NCI-H226 (cell line): ENCODE results near the gene SCN8A.
"Not testable (repeated sequence)": the region's sequence is repeated elsewhere in the genome, so short reads cannot be mapped to it uniquely, and the experiment has no call there.

Source experiments
- DNase-seq: peaks from one replicate; pipeline ENCODE4 v3.0.0-alpha.2; 2015

SCN8A gene

DNA sequence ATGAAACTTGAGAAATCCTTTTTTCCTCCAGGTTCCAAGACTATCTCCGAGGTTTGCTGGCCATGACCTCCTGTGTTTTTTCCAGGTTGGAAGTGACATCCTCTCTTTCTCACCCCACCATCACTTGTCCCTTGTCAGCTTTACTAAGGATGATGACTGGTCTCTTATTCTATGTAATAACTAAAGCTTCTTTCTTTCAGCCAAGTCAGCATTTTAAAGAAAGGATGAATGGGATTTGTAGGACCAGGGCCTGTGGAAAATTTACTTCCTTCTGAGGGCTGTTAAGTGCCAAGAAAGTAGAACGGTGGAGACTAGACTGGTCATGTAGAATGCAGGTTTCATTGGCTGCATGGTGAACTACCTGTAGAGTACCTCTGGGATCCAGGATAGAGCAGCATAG lies 183.9 kb downstream of the SCN8A start:
- no peak for DNase-seq

DNA sequence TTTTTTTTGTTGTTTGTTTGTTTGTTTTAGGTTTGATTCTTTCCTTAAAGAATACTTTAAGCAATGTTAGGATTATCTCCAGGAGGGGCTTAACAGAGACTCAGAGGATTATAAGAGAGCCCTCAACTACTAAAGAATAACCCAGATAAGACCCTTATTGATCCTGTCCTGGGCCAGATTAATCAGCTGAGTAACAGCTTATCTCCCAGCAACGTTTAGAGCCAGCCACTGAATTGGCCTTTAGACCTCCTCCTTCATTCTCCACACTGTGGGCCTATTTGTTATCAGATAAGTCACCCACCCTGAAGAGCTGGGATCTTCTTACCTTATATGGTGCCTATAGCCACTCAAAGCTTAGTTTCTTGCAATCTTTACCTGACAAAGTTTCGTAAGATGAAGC lies 186.4 kb downstream of the SCN8A start:
- no peak for DNase-seq

DNA sequence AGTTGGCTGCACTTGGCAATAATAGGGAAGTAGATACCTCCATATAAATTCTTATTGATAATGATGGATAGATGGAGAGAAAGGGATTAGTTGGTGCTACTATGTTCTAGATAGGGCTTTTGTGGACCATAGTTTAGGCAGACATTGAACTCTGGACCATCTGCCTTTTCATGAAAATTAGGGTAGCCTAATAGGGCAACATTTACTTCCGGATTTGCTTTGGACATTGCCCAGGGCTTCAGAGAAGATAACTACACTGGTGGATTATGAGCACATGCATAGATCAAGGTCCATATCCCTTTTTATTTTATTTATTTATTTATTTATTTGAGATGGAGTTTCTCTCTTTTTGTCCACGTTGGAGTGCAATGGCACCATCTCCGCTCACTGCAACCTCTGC lies 186.9 kb downstream of the SCN8A start:
- DNase-seq, result no peak

DNA sequence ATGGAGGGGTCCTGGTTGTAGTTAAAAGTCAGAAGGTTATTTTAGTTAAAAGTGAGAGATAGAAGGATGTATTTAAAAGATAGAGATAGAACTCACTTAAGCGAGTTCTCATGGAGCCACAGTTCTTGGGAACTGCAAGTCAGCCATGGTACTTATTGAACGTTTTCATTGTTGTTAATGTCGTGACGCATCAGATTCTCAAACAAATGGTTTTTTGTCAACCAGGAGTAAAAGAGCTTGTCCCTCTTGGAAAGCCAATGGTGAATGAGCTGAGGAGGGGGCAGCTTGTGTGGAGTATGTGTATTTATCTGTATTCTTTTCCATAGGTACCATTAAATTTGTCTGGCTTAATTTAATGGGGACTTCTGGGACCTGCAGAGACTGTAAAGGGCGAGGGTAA lies 188.8 kb downstream of the SCN8A start:
- no peak for DNase-seq

DNA sequence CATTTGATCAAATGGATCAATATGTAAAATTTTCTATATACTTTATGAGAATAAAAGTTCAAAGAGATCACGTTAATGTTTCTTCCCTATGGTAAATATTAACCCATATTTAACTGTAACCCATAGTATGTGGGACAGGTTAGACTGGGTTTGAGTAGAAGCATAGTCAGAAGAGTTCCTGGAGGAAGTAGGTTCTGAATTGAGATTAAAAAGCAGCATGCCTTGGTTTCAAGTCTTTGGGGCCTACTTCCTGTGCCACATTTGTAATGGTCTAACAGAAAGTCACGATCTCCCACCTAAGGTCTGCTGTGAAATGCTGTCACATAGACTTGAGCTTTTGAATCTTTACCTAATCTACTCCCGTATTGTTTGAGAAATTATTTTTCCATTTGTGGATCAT lies 193.7 kb downstream of the SCN8A start:
- DNase-seq, result no peak

DNA sequence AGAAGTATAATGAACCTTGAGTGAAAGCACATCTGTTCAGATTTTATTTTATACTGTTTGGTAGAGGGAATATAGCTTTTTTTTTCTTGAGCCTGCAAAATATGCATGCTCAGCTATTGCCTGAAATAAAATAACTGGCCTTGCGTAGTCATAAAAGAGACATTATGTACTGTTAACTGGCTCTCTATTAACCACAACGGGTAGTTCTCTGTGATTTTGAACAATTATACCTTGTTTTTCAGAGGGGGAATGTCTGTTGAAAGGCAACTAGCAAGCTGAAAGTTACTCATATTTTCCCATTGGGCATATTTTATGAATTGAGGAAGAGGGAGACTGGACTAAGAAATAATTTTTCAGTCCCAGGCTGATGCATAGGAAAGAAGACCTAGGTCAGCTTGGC lies 194.9 kb downstream of the SCN8A start:
- no peak for DNase-seq

DNA sequence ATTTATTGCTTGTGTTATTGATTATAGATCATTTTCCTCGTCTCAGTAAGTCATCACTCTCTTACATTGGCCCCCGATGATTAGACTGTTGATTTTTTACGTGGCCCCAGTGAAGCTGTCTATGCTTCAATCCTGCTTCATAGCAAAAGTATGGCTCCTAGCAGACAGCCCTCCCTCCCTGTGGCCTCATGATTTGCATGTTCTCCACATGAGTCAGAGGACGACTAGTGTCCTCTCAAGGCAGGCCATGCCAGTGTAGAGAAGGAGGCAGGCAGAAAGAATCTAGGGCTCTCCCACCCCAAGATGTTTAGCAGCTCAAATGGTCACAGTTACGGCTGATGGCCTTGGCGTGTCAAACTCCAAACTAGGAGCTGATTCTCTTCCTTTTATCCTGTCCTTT lies 197.8 kb downstream of the SCN8A start:
- DNase-seq, result peak; percentile 47

DNA sequence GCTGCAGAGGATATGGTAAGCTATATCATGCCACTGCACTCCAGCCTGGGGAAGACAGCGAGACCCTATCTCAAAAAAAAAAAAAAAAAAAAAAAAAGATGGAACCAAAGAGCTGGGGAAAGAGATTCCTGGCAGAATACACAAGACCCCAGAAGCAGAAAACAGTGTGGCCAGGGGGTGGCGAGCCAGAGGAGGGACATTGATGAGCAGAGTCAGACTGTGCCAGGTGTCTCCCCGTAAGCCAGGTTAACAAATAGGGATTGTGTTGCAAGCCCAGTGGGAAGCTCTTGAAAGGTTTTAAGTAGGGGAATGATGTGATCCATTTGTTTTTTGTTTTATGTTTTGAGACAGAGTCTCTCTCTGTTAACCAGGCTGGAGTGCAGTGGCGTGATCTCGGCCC lies 201.4 kb downstream of the SCN8A start:
- DNase-seq, result no peak

DNA sequence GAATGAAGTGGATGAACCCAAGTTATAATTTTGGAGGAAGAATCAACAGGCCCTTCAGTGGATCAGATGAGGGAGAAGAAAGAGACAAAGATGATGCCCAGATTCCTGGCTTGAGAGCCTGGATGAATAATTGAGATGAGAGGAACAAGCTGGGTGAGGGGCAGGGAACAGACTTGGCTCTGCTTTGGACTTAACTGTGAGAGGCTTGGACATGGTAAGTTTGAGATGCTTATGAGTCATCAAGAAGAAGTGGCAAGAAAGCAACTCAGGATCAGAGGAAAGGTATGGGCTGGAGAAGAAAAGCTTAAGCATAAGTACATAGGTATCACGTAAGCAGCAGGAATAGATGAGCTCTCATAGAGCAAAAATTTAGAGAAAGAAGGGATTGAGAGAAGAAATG lies 202.2 kb downstream of the SCN8A start:
- DNase-seq, result peak; percentile 24

DNA sequence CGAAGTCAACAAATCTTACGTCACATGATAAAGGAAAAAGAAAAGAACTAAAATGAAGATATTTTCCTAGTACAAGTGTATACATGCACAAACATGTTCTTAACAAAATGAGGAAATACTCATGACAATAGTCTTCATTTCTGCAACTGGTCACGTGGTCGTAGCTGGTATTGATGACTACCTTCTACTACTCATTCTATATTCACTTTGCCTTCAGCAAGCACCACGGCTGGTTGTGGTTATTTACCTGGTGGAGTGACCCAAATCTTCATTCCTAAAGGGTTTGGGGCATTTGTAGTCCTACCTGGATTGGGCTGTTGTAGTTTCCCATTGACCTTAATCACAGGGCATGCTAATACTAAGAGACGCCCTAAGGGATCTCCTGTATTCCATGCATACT lies 206.3 kb downstream of the SCN8A start:
- DNase-seq, result no peak

DNA sequence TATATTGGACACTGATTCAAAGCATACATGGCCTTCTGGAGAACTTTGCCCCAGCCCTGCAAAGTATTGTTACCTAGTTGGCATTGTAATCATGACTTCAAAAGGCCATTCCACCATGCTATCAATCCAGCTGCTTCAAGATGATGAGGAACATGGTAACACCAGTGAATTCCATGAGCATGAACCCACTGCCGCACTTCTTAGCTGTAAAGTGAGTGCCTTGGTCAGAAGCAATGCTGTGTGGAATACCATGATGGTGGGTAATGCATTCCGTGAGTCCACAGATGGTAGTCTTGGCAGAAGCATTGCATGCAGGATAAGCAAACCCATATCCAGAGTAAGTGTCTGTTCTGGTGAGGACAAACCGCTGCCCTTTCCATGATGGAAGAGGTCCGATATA lies 207.0 kb downstream of the SCN8A start:
- not testable (repeated sequence) for DNase-seq

DNA sequence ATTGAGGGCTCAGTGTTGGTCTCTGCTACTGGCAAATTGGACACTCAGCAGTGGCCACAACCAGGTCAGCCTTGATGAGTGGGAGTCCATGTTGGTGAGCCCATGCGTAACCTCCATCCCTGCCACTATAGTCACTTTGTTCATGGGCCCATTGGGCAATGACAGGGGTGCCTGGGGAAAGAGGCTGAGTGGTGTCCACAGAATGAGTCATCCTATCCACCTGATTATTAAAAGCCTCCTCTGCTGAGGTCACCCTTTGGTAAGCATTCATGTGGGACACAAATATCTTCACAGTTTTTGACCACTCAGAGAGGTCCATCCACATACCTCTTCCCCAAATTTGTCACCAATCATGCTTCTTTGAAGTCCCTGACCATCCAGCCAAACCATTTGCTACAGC lies 207.5 kb downstream of the SCN8A start:
- no peak for DNase-seq

DNA sequence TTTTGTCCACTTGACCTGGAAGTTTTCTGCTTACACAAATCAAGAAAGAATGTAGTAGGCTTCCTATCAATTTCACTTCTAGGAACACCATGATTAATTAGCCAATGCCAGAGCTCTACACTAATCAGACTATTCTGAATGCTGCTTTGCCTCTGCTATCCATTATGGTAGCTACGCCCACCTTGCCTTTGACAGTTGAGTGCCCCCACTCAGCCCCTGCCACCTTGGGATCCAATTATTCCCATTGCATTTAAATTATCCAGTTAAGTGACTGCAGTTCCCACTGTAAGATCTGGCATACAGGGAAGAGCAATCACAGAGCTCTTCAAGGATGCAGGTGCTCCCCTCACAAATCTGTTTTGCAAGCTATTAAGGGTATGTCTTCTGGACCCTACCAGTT lies 210.0 kb downstream of the SCN8A start:
- no peak for DNase-seq

DNA sequence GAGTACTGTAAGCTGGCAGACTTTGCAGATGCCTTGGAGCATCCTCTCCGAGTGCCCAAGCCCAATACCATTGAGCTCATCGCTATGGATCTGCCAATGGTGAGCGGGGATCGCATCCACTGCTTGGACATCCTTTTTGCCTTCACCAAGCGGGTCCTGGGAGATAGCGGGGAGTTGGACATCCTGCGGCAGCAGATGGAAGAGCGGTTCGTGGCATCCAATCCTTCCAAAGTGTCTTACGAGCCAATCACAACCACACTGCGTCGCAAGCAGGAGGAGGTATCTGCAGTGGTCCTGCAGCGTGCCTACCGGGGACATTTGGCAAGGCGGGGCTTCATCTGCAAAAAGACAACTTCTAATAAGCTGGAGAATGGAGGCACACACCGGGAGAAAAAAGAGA lies 215.9 kb downstream of the SCN8A start:
- no peak for DNase-seq

DNA sequence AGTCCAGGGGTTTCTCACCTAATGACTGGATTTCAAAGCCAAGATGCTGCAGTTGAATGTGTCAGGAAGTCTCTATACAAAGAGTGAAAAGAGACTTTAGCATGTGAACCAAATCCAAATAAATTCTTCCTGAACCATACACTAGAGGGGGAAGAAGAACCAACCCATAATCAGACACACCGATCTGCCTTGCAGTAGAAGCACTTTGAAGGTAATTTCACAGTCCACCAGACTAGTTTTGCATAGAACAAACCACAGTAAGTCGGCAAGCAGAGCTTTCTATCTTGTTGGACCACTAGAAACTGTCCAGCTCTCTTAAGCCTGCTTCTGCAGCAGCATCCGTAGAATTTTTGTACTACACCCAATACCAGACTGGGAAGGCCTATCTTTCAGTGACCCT lies 218.2 kb downstream of the SCN8A start:
- no peak for DNase-seq

DNA sequence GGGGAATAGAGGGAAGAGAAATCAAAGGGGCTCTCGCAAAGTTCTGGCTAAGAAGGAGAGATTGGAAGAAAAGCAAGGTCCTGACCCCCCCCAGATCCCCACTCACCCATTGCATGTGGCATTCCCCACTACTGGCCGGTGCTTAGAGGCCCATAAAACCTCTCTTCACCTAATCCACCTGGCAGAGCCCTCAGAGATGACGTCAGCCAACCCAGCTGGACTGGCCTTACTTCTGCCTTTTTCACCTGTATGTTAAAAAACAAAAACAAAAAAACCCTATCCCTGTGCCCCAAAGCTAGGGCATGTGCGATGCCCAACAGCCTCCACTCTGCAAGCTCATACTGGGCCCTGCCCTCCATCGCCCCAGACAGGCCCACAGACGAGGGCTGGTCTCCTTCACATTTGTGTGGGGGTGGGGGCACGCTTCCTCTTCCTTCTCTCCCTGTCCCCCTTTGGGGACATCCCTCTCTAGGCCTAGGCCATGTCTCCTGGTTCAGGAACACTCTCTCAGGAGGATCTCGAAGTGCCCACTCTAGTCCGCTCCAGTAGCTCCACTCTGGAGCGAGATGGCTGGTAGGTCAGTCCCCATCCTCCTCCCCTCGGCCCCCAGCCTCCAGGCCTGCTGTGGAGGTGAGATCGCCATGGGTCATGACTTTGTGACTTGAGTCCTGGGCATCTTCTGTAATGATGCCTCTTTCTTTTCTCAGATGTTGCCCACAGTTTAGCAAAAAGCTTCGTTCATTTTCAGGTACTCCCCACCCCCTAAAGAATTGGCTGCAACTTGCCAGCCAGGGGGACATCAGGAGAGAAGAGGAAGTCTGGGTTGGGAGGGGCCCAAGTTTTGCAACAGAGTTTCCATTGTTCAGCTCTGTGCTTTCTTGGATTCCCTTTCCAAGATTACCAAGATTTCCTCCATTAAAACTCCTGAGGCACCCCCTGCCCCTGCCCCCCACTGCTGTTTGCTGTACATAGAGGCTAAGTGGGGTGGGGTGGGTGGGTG lies 220.5 kb downstream of the SCN8A start:
- DNase-seq, result no peak

DNA sequence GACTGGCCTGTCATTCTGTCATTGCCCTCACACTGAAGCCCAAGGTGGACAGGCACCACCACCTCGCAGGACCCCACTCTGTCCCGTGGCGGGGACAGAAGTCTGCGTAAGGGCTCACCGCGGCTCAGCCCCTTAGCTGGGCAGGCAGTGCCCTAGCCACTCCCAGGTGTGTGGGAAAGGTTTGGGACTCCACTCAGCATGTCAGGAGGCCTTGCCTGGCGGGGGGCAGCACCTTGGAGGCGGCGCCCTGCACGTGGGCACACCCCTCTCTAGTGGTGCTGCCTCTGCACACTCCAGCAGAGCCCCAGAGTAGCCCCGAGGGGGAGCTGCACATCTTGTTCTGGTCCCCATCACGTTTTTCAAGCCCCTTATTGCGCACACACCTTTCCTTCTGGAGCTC lies 221.8 kb downstream of the SCN8A start:
- no peak for DNase-seq

DNA sequence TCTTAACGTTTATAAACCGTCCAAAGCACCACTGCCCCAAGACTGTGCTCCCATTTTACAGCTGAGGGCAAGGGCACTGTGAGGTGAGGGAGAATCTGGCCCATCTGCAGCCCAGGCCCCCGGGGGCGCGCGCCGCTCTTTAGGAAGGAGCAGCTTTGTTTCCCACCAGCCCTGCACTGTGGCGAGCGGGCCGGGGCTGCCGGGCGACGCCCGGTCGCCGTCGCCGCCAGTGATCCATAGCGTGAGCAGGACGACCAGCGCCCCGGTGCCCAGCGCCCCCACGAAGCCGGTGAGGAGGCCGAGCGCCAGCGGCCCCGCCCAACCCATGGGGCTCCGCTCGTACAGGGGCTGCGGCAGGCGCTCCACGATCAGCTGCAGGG lies 222.9 kb downstream of the SCN8A start:
- DNase-seq, result no peak

DNA sequence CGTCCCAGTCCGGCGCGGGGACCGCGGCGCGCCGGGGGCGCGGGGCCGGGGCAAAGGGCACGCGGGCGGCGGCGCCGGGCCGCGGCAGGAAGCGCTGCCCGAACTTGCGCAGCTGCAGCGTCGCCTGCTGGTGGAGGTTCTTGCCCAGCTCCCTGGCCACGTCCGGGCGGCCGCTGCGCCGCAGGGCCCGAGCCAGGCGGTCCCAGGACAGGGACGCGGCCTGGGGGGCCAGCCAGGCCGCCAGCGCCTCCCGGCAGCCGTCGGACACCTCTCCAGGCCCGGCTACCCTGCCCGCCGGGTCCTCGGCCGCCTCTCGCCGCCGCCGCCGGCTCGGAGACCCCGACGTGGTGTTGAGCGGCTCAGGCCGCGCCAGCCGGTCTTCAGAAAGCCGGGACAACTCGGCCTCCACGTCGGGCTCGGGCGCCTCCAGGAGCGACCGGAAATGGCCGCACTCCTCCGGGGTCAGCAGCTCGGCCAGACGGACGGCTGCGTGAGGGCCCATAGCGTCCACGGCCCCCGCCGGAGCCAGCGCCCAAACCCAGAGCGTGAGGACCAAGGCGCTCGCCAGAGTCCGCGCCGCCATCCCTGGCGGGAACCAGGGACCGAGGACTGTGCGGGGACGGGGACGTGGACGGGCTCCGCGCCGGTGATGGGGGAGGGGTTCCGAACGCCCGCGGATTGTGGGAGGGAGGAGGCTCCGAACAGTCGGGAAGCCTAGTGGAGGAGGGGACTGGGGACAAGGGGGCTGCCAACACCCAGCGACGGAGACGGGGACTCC lies 223.5 kb downstream of the SCN8A start:
- no peak for DNase-seq

DNA sequence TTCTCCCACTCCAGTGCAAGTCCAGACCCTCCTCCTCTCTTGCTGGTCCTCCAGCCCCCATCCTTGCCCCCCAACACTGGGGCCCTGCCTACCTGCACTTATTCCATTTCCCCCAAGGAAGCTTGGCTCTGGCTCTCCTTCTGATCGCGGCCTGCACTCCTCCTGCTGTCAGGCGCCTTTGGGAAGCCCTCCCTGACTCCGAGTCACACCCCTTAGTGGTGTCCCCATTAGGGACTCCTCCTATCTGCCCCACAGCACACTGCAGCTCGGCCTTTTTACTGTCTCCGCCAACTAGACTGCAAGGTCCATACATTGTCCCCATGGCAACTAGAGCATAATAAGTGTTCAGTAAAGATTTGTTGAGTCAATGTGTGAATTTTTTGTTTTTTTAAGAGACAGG lies 224.5 kb downstream of the SCN8A start:
- DNase-seq, result no peak

DNA sequence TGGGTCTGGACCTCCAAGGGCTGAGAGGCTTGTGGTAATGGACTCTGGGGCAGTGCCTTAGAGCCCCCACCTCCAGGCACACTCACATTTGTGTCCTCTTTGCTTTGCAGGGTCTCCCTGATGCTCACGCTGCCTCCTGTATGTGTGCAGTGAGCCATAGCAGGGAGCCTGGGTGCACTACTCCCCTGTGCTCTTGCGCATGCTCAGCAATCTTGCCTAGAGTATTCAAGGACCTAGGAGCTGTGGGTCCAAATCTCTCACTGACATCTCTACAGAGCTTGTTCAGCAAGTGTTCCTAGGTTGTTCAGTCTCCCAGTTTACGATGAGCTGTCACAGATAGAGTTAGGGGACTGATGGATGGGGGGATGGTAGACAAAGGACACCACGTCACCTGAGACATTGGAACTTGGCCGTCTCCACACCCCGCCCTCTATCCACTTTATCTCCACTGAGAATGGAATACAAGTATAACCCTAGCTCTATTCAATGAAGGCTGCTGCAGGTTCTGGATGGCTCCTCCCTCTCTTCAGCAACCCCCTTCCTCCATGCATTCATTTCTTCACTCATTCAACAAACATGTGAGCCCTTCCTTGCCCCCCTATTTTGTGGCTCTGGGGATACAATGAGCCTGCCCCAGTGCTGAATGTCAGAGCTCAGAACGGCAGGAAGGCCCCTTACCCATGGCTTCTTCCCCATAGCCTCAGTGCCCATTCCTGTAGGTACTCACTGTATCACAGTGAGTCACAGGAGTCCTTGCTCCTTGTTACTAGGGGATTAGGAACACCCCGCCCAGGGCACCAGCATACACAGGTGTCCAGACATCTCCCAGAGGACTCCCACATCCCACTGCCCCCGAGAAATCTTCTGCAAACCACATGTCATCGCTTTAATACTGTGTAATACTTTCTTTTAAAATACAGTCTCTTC lies 226.3 kb downstream of the SCN8A start:
- no peak for DNase-seq

DNA sequence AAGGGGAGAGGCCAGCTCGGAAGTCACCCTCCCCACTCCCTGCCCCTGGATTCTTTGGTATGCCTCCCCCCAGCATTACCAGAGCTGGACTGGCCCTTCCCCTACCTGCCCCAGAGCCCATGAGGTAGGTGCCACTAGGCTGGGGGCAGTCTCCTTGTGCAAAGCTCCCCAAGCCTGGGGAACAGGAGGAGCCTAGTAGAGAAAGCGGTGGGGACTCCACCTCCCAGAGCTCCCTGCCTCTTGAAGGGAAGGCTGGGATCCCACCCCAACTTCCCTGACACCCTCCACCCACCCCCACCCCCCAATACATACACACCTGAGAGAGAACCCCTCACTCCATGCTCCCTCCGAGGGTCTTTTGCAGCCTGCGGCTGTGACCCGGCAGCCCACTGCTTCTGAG lies 227.1 kb downstream of the SCN8A start:
- no peak for DNase-seq
